SK-N-MC (cell line): Measurements from ENCODE around the gene CYP20A1.

ENCODE experiments used
- EZH2 ChIP-seq: fragments of 200-600 bp; sonication (generic); IDR thresholded peaks from one replicate; pipeline ENCODE4 v1.6.1; 2017; ENCODE audit warnings: antibody characterized with exemption
- FOXP2 ChIP-seq: optimal IDR thresholded peaks from 2 replicates; pipeline ENCODE3; 2011; ENCODE audit warnings: mild to moderate bottlenecking, moderate library complexity; ENCODE audit not compliant: insufficient read depth; ENCODE audit errors: extremely low read length, control extremely low read depth
- POLR2AphosphoS5 ChIP-seq: IDR thresholded peaks from 2 replicates; pipeline ENCODE4 v1.6.1; 2012; ENCODE audit warnings: mild to moderate bottlenecking, low read depth, low read length, borderline replicate concordance

DNA sequence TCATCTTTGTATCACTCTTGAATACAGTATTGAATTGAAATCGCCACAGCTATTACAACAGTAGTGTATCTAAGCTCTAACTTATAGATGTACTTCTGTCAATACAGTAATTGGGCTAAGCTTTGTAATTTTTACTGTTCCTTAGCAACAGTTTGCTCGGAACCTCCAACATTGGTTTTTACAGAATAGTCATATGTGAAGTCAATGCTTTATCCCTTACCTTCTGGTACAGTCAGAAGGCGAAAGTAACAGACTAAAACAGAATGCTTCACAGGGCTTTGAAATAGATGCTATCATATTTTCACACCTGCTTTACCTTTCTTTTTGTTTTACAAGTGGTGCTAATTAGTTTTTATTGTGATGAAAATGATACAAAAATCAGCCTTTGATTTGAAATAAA is 46.9 kb upstream of the CYP20A1 start:
- TF ChIP-seq EZH2 (no peak), POLR2AphosphoS5 (no peak), FOXP2 (no peak)
